Measurements from ENCODE around the gene PMAIP1.

Gene PMAIP1

GRCh38 chr18:59940068-59940467 lies 40.3 kb downstream of the PMAIP1 start:
- DNase-seq = no peak
- intact Hi-C loops (cut with DNase I) = no loop called here

GRCh38 chr18:59941331-59941730 lies 41.5 kb downstream of the PMAIP1 start:
- intact Hi-C loops (cut with DNase I) = no loop called here
- DNase-seq = peak in 1 of 42 donors; percentile 27

GRCh38 chr18:59942601-59943000 lies 42.8 kb downstream of the PMAIP1 start:
- DNase-seq = no peak
- intact Hi-C loops (cut with DNase I) = no loop called here

- intact Hi-C loops (cut with DNase I) = no loop called here
- DNase-seq = no peak
Measured at GRCh38 chr18:59945544-59945943, 45.7 kb downstream of the PMAIP1 start.

- DNase-seq = no peak
- intact Hi-C loops (cut with DNase I) = no loop called here
Measured at GRCh38 chr18:59950215-59950944, 50.6 kb downstream of the PMAIP1 start.

GRCh38 chr18:59951591-59951990 lies 51.8 kb downstream of the PMAIP1 start:
- no peak for DNase-seq
- intact Hi-C loops (cut with DNase I) = no loop called here

GRCh38 chr18:59952283-59953007 lies 52.6 kb downstream of the PMAIP1 start:
- intact Hi-C loops (cut with DNase I) = no loop called here
- no peak for DNase-seq

Data from head of caudate nucleus (tissue), 42 donors.